Natural killer cell (primary cell): ENCODE measurements around the gene MVB12B. TPM values are rescaled to one million over a fixed set of nuclear protein-coding genes. Genes with fewer than 3 reads are reported as not detected.

ENCODE experiments used
- ATAC-seq, 3 donors: fragments of 150-1000 bp in 2 of 3; fragments of 200-7000 bp in 1 of 3; cut with Tn5 transposase; 1 replicate in 1 of 3; 2 replicates in 2 of 3; pipeline ENCODE4 v1.10.0; 2021; ENCODE audit warnings: mild to moderate bottlenecking in 2 of 3, moderate library complexity in 2 of 3
- DNase-seq, 2 donors: peaks; one replicate each; pipeline versions ENCODE4 v3.0.0 to v3.0.0-alpha.2; 2013 to 2021; ENCODE audit warnings: mixed read lengths in 1 of 2
- H3K27ac ChIP-seq: one replicate; pipeline ENCODE4 v1.5.1; 2013; ENCODE audit warnings: mild to moderate bottlenecking, low read length
- H3K27me3 ChIP-seq: one replicate; pipeline ENCODE4 v1.6.1; 2013; ENCODE audit warnings: low read length; ENCODE audit not compliant: control insufficient read depth, insufficient read depth
- H3K36me3 ChIP-seq: one replicate; pipeline ENCODE4 v1.6.1; 2013; ENCODE audit warnings: low read length; ENCODE audit not compliant: control insufficient read depth, insufficient read depth
- H3K4me1 ChIP-seq: one replicate; pipeline ENCODE4 v1.6.1; 2013; ENCODE audit warnings: low read length; ENCODE audit not compliant: control insufficient read depth, insufficient read depth
- H3K4me3 ChIP-seq: one replicate; pipeline ENCODE4 v1.5.1; 2013; ENCODE audit warnings: low read length
- H3K9me3 ChIP-seq: one replicate; pipeline ENCODE4 v1.6.1; 2013; ENCODE audit warnings: low read length; ENCODE audit not compliant: control insufficient read depth, insufficient read depth
- H3K27ac Mint-ChIP-seq, 2 donors: one replicate each; pipeline ENCODE4 v1.8.0; 2022; ENCODE audit warnings: mild to moderate bottlenecking in 2 of 2, mixed read lengths in 2 of 2, moderate library complexity in 1 of 2
- H3K27me3 Mint-ChIP-seq, 2 donors: one replicate each; pipeline ENCODE4 v1.8.0; 2022; ENCODE audit warnings: low read depth in 2 of 2, mixed read lengths in 2 of 2
- H3K36me3 Mint-ChIP-seq: one replicate; pipeline ENCODE4 v1.8.0; 2022; ENCODE audit warnings: mixed read lengths
- H3K4me1 Mint-ChIP-seq, 2 donors: one replicate each; pipeline ENCODE4 v1.8.0; 2022; ENCODE audit warnings: mixed read lengths in 2 of 2
- H3K4me3 Mint-ChIP-seq: one replicate; pipeline ENCODE4 v1.8.0; 2022; ENCODE audit warnings: mild to moderate bottlenecking, moderate library complexity, mixed read lengths
- H3K9me3 Mint-ChIP-seq, 2 donors: one replicate each; pipeline ENCODE4 v1.8.0; 2022; ENCODE audit warnings: mixed read lengths in 2 of 2
- CTCF ChIP-seq: fragments of 200-600 bp; IDR thresholded peaks from one replicate; pipeline ENCODE4 v1.8.0; 2022; ENCODE audit warnings: antibody characterized with exemption
- WGBS: methylation state at CpG from one replicate; pipeline ENCODE4 v1.1.7; 2013; ENCODE audit warnings: missing lambda C conversion rate; ENCODE audit not compliant: insufficient coverage; 5-methylcytosine and 5-hydroxymethylcytosine counted together
- intact Hi-C: fragments of 100-400 bp; cut with micrococcal nuclease; formaldehyde crosslinking; loops from one replicate; pipeline ENCODE4 v1.14.2; 2022
- total RNA-seq, 4 donors: library from RNA; stranded (reverse); fragments of 120-200 nt in 1 of 4; gene quantifications; one replicate each; pipeline versions ENCODE4 v1.2.3 to v1.2.4, GENCODE V29; 2013 to 2022

MVB12B gene
- total RNA-seq, 3 donors from 2014 or later (not counting 1 experiment from before 2014, with no cell fraction given): 2.0 to 13.0 (median 7.8) TPM

DNA sequence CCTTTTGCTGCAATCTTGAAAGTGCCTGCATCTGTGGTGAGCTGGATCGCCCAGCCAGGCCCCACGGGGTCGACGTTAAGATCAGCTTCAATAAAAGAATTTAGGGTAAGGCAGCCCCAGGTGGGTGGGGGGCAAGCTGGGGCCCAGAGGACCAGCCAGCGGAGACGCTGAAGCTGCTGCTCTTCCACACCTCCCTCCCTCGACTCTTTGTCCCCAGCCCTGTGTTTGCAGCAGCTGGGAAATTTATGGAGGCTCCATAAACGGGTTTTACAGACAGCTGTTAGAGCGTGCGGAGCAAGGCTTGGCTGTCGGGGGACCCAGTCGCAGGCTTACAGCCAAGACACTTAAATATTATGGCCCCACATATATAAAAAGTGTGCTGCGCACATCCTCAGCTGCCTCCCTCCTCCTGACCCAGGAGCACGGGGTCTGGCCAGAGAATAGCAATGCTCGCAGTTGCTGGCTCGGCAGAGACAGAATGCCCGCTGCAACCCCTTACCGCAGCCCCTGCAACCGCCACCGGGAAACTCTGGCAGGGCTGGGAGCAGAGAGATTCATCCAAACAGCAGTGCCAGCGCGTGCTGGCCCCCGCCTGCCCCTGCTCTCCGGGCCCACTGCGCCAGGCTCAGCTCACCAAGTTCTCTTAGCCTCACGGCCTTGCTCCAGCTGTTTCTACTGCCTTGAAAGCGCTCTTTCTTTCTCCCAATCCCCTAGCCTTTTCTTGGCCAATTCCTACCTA, 28.4 kb upstream of the MVB12B start:
- WGBS: 78% methylated on average over 27 of the region's 27 CpGs

GRCh38 chr9:126299706-126300276, 26.8 kb upstream of the MVB12B start:
- Histone ChIP-seq H3K27me3 (no peaks in the 10 kb centered on the region), H3K4me3 (no peak overlapping the region), H3K4me1 (no peaks in the 10 kb centered on the region), H3K9me3 (no peaks in the 10 kb centered on the region), H3K27ac (no peak overlapping the region), H3K36me3 (no peaks in the 10 kb centered on the region)
- peaks cover 0 to 8% of the 10 kb centered on the region in 2 donors for H3K27me3 Mint-ChIP-seq
- H3K9me3 Mint-ChIP-seq: no peaks in the 10 kb centered on the region
- TF ChIP-seq CTCF: no peak
- no peak for ATAC-seq
- peaks cover 0 to 6% of the 10 kb centered on the region in 2 donors for H3K4me1 Mint-ChIP-seq
- intact Hi-C loops: no loop called here
- H3K36me3 Mint-ChIP-seq: no peaks in the 10 kb centered on the region
- no peak overlapping the region for H3K27ac Mint-ChIP-seq
- H3K4me3 Mint-ChIP-seq: no peak overlapping the region
- DNase-seq: no peak
- WGBS: 90% methylated on average over 7 of the region's 7 CpGs

More for the DNA sequence above, 28.4 kb upstream of the MVB12B start:
- no peak overlapping the region for H3K27ac ChIP-seq
- no peaks in the 10 kb centered on the region for H3K9me3 Mint-ChIP-seq
- no peak for TF ChIP-seq CTCF
- H3K27me3 Mint-ChIP-seq: peaks cover 0 to 8% of the 10 kb centered on the region in 2 donors
- H3K27me3 ChIP-seq: no peaks in the 10 kb centered on the region
- H3K4me1 Mint-ChIP-seq: peaks cover 0 to 6% of the 10 kb centered on the region in 2 donors
- H3K36me3 Mint-ChIP-seq: no peaks in the 10 kb centered on the region
- no peak for ATAC-seq
- H3K9me3 ChIP-seq: no peaks in the 10 kb centered on the region
- intact Hi-C loops: no loop called here
- DNase-seq: no peak
- no peaks in the 10 kb centered on the region for H3K4me1 ChIP-seq
- H3K36me3 ChIP-seq: no peaks in the 10 kb centered on the region
- H3K4me3 Mint-ChIP-seq: no peak overlapping the region
- H3K27ac Mint-ChIP-seq: no peak overlapping the region
- H3K4me3 ChIP-seq: no peak overlapping the region

- H3K4me1 Mint-ChIP-seq: peaks cover 0 to 6% of the 10 kb centered on the region in 2 donors
- no peak overlapping the region for H3K4me3 Mint-ChIP-seq
- no peaks in the 10 kb centered on the region for H3K27me3 ChIP-seq
- intact Hi-C loops: no loop called here
- no peaks in the 10 kb centered on the region for H3K4me1 ChIP-seq
- H3K36me3 ChIP-seq: no peaks in the 10 kb centered on the region
- WGBS: 93% methylated on average over 1 of the region's 3 CpGs
- H3K9me3 Mint-ChIP-seq: no peaks in the 10 kb centered on the region
- no peak overlapping the region for H3K27ac Mint-ChIP-seq
- no peaks in the 10 kb centered on the region for H3K9me3 ChIP-seq
- no peak for TF ChIP-seq CTCF
- ATAC-seq (no peak), DNase-seq (no peak)
- H3K4me3 ChIP-seq: no peak overlapping the region
- H3K36me3 Mint-ChIP-seq: no peaks in the 10 kb centered on the region
- no peak overlapping the region for H3K27ac ChIP-seq
- H3K27me3 Mint-ChIP-seq: peaks cover 0 to 3% of the 10 kb centered on the region in 2 donors
These were observed 25.4 kb upstream of the MVB12B start for GRCh38 chr9:126301196-126301595.
